ENCODE data around the gene CENPO. TPM values are rescaled to one million over a fixed set of nuclear protein-coding genes. Genes with fewer than 3 reads are reported as not detected.

The CENPO gene
- total and polyA plus RNA-seq, 2 donors (not counting 1 experiment from before 2014, with no cell fraction given): 9.1 to 12.7 TPM

DNA sequence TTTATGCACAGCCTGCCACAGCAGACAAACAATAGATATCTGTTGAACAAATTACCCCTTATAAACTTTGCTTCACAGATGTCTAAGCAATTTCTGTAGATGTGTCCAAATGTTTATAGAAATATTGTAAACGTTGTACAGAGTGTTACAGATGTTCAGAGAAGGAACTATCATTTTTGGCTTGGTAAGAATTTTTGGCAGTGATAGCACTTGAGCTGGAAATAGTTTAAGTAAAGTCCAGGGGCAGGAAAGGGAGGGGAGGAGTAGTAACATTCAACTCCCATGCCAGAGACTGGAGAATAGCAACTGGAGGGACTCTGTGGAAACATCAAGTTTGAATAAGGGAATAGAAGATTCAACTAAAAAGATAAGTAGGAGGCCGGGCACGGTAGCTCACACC lies 4.4 kb upstream of the CENPO start:
- peaks cover 3% of the 10 kb centered on the region for H3K79me2 ChIP-seq (ENCODE audit: control insufficient read depth, insufficient read depth, low read length)
- no peak overlapping the region for H3K27ac ChIP-seq (ENCODE audit: insufficient read depth, low read length)
- H3K4me1 ChIP-seq (ENCODE audit: control insufficient read depth, extremely low read depth, insufficient read depth, low read length): no peaks in the 10 kb centered on the region
- H3K36me3 ChIP-seq (ENCODE audit: control insufficient read depth, insufficient read depth, low read length): no peaks in the 10 kb centered on the region
- H3K9me3 ChIP-seq (ENCODE audit: control insufficient read depth, insufficient read depth, low read depth, low read length): no peaks in the 10 kb centered on the region
- TF ChIP-seq CTCF (conservative IDR thresholded peaks at IDR 0.05 in 1 of 2, IDR thresholded peaks at IDR 0.05 in 1 of 2; ENCODE audit: low read depth in 1 of 2, low read length in 2 of 2) (no peak), EZH2 (IDR thresholded peaks at IDR 0.05; ENCODE audit: low read length, missing control alignments) (no peak)
- no peak for DNase-seq (ENCODE audit: low read depth in 2 of 2)
- H3K9ac ChIP-seq (ENCODE audit: insufficient read depth, low read length): no peak overlapping the region
- H2AFZ ChIP-seq (ENCODE audit: low read length): no peak overlapping the region
- H3K4me3 ChIP-seq (replicated peaks in 1 of 4; ENCODE audit: control extremely low read depth in 1 of 4, insufficient read depth in 1 of 4, low read depth in 3 of 4, low read length in 4 of 4): no peak overlapping the region
- no peaks in the 10 kb centered on the region for H4K20me1 ChIP-seq (ENCODE audit: control insufficient read depth, extremely low read depth, insufficient read depth, low read length)
- no peak overlapping the region for H3K4me2 ChIP-seq (ENCODE audit: extremely low read depth, insufficient read depth, low read length)
- H3K27me3 ChIP-seq (ENCODE audit: control insufficient read depth, insufficient read depth, low read length): no peaks in the 10 kb centered on the region

DNA sequence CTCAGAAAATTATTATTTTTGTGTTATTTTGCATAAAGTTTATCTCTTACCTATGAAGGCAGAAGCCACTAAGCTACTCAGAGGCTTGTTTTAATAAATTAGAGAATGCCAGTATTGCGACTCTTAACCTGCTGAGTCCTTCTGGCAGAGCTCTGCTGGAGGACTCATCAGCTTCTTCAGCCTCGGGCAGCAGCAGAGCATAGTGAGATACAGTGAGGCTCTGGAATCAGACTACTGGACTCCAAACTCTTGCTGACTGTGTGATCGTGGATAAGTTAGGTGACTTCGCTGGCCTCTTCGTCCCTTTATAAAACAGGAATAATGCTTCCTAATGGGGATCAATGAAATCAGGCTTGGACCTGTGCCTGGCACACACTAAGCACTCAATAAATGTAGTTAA lies 1.8 kb upstream of the CENPO start:
- H3K4me1 ChIP-seq (ENCODE audit: control insufficient read depth, extremely low read depth, insufficient read depth, low read length): peaks cover 2% of the 10 kb centered on the region
- H3K27me3 ChIP-seq (ENCODE audit: control insufficient read depth, insufficient read depth, low read length): no peaks in the 10 kb centered on the region
- H4K20me1 ChIP-seq (ENCODE audit: control insufficient read depth, extremely low read depth, insufficient read depth, low read length): no peaks in the 10 kb centered on the region
- no peak overlapping the region for H3K27ac ChIP-seq (ENCODE audit: insufficient read depth, low read length)
- H3K4me3 ChIP-seq (replicated peaks in 1 of 4; ENCODE audit: control extremely low read depth in 1 of 4, insufficient read depth in 1 of 4, low read depth in 3 of 4, low read length in 4 of 4): no peak overlapping the region
- no peaks in the 10 kb centered on the region for H3K9me3 ChIP-seq (ENCODE audit: control insufficient read depth, insufficient read depth, low read depth, low read length)
- peaks cover 29% of the 10 kb centered on the region for H3K79me2 ChIP-seq (ENCODE audit: control insufficient read depth, insufficient read depth, low read length)
- TF ChIP-seq EZH2 (IDR thresholded peaks at IDR 0.05; ENCODE audit: low read length, missing control alignments): no peak
- no peak for TF ChIP-seq CTCF (conservative IDR thresholded peaks at IDR 0.05 in 1 of 2, IDR thresholded peaks at IDR 0.05 in 1 of 2; ENCODE audit: low read depth in 1 of 2, low read length in 2 of 2)
- no peaks in the 10 kb centered on the region for H3K36me3 ChIP-seq (ENCODE audit: control insufficient read depth, insufficient read depth, low read length)
- no peak overlapping the region for H2AFZ ChIP-seq (ENCODE audit: low read length)
- DNase-seq (ENCODE audit: low read depth in 2 of 2): no peak
- H3K4me2 ChIP-seq (ENCODE audit: extremely low read depth, insufficient read depth, low read length): no peak overlapping the region
- H3K9ac ChIP-seq (ENCODE audit: insufficient read depth, low read length): no peak overlapping the region

- no peaks in the 10 kb centered on the region for H3K36me3 ChIP-seq (ENCODE audit: control insufficient read depth, insufficient read depth, low read length)
- peak overlapping the region; percentile 78 to 95 (median 86) for H3K4me3 ChIP-seq (replicated peaks in 1 of 4; ENCODE audit: control extremely low read depth in 1 of 4, insufficient read depth in 1 of 4, low read depth in 3 of 4, low read length in 4 of 4)
- no peak for DNase-seq (ENCODE audit: low read depth in 2 of 2)
- H4K20me1 ChIP-seq (ENCODE audit: control insufficient read depth, extremely low read depth, insufficient read depth, low read length): no peaks in the 10 kb centered on the region
- H2AFZ ChIP-seq (ENCODE audit: low read length): peak overlapping the region; percentile 99
- peak overlapping the region; percentile 87 for H3K4me2 ChIP-seq (ENCODE audit: extremely low read depth, insufficient read depth, low read length)
- peak overlapping the region; percentile 100 for H3K27ac ChIP-seq (ENCODE audit: insufficient read depth, low read length)
- no peaks in the 10 kb centered on the region for H3K9me3 ChIP-seq (ENCODE audit: control insufficient read depth, insufficient read depth, low read depth, low read length)
- H3K9ac ChIP-seq (ENCODE audit: insufficient read depth, low read length): peak overlapping the region; percentile 100
- no peaks in the 10 kb centered on the region for H3K27me3 ChIP-seq (ENCODE audit: control insufficient read depth, insufficient read depth, low read length)
- TF ChIP-seq CTCF (conservative IDR thresholded peaks at IDR 0.05 in 1 of 2, IDR thresholded peaks at IDR 0.05 in 1 of 2; ENCODE audit: low read depth in 1 of 2, low read length in 2 of 2): no peak
- no peak for TF ChIP-seq EZH2 (IDR thresholded peaks at IDR 0.05; ENCODE audit: low read length, missing control alignments)
- peaks cover 2% of the 10 kb centered on the region for H3K4me1 ChIP-seq (ENCODE audit: control insufficient read depth, extremely low read depth, insufficient read depth, low read length)
- H3K79me2 ChIP-seq (ENCODE audit: control insufficient read depth, insufficient read depth, low read length): peaks cover 40% of the 10 kb centered on the region
These were observed 717 bp upstream of the CENPO start for GRCh38 chr2:24792542-24792873.

All from fibroblast of lung (primary cell).